Ovary (tissue), 3 donors: ENCODE data around the gene CCDC178.

ENCODE experiments used
- CTCF ChIP-seq, 3 donors: fragments of 450-650 bp in 2 of 3; fragments of 200-600 bp in 1 of 3; IDR thresholded peaks; one replicate each; pipeline versions ENCODE4 v1.5.1 to v1.8.0; 2016 to 2022; ENCODE audit warnings: antibody characterized with exemption in 3 of 3, mild to moderate bottlenecking in 1 of 3
- POLR2A ChIP-seq: fragments of 450-650 bp; IDR thresholded peaks from one replicate; pipeline ENCODE4 v1.6.1; 2017; ENCODE audit warnings: antibody characterized with exemption, mild to moderate bottlenecking, moderate library complexity
- donor health status: DM: no; HTN: no; CAD: no.

- TF ChIP-seq POLR2A (no peak), CTCF (IDR thresholded peaks at IDR 0.05) (no peak)
Measured at GRCh38 chr18:33326975-33327374, 113.5 kb downstream of the CCDC178 start.
